Measurements from ENCODE around the gene FBXL15.

Gene FBXL15

DNA sequence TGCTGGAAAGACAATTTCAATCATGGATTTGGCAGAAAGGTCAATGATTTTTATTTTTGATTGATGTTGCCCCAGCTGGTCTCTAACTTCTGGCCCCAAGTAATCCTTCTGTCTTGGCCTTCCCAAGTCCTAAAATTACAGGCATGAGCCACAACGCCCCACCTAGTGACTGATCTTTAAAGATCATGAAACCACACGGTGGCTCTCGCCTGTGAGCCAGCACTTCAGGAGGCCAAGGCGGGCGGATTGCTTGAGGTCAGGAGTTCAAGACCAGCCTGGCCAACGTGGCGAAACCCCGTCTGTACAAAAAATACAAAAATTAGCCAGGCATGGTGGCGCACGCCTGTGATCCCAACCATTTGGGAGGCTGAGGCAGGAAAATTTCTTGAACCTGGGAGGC is 43.3 kb downstream of the FBXL15 start (continued):
- TF ChIP-seq ESRRG (CRISPR knock-in tag; IDR thresholded peaks at IDR 0.05) (no peak), ZFP3 (CRISPR knock-in tag; IDR thresholded peaks at IDR 0.05) (no peak), SNAI2 (CRISPR knock-in tag; IDR thresholded peaks at IDR 0.05) (no peak)

DNA sequence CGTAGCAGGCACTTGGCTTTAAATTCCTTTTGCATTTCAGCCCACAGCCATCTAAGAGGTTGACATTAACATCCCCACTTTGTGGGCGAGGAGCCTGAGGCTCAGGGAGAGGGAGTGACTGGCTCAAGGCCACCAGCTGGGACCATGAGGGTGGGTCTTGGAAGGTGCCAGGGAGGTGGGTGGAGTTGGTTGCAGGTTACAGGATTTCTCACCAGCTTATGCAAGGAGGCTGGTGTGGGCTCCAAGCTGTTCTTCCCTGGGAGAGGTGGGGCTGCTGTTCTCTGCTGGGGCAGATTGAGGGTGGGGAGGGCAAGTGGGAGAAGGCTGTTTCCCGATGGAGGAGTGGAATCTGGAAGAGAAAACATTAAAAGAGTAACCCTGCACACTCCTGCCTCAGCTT is 44.8 kb downstream of the FBXL15 start:
- TF ChIP-seq ZNF565 (CRISPR knock-in tag; conservative IDR thresholded peaks at IDR 0.05; ENCODE audit: low read depth) (no peak), ZFP30 (CRISPR knock-in tag; IDR thresholded peaks at IDR 0.05) (no peak)
- TF ChIP-seq, protein P1, sequence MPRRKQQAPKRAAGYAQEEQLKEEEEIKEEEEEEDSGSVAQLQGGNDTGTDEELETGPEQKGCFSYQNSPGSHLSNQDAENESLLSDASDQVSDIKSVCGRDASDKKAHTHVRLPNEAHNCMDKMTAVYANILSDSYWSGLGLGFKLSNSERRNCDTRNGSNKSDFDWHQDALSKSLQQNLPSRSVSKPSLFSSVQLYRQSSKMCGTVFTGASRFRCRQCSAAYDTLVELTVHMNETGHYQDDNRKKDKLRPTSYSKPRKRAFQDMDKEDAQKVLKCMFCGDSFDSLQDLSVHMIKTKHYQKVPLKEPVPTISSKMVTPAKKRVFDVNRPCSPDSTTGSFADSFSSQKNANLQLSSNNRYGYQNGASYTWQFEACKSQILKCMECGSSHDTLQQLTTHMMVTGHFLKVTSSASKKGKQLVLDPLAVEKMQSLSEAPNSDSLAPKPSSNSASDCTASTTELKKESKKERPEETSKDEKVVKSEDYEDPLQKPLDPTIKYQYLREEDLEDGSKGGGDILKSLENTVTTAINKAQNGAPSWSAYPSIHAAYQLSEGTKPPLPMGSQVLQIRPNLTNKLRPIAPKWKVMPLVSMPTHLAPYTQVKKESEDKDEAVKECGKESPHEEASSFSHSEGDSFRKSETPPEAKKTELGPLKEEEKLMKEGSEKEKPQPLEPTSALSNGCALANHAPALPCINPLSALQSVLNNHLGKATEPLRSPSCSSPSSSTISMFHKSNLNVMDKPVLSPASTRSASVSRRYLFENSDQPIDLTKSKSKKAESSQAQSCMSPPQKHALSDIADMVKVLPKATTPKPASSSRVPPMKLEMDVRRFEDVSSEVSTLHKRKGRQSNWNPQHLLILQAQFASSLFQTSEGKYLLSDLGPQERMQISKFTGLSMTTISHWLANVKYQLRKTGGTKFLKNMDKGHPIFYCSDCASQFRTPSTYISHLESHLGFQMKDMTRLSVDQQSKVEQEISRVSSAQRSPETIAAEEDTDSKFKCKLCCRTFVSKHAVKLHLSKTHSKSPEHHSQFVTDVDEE (CRISPR knock-in tag; IDR thresholded peaks at IDR 0.05) = no peak
- no peak for ATAC-seq

DNA sequence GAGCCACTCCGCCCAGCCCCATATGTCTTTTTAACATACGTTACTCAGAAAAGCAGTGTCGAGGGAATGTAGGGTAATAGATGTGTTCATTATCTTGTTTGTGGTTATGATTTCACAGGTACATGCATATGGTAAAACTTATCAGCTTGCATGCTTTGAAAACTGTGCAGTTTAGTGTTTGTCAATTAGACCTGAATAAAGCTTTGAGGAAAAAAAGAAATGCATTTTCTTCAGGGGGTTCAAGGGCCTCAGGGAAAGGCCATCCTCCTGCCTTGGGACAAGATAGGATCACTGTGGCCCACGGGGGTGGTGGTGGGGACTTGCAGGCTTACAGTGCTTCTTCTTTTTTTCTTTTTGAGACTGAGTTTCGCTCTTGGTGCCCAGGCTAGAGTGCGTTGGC is 46.7 kb downstream of the FBXL15 start:
- TF ChIP-seq ZNF70 (CRISPR knock-in tag; IDR thresholded peaks at IDR 0.05) (no peak), ISL1 (CRISPR knock-in tag; IDR thresholded peaks at IDR 0.05) (no peak), ZFP30 (CRISPR knock-in tag; IDR thresholded peaks at IDR 0.05) (no peak), OSR1 (CRISPR knock-in tag; IDR thresholded peaks at IDR 0.05) (no peak), ZNF8 (CRISPR knock-in tag; IDR thresholded peaks at IDR 0.05) (no peak), BACH2 (CRISPR knock-in tag; IDR thresholded peaks at IDR 0.05; ENCODE audit: borderline replicate concordance) (no peak), CSDC2 (CRISPR knock-in tag; IDR thresholded peaks at IDR 0.05) (no peak), GLIS3 (CRISPR knock-in tag; IDR thresholded peaks at IDR 0.05) (no peak), ESRRG (CRISPR knock-in tag; IDR thresholded peaks at IDR 0.05) (no peak), ARNTL (CRISPR knock-in tag; IDR thresholded peaks at IDR 0.05; ENCODE audit: borderline replicate concordance, low read depth) (no peak)
- TF ChIP-seq, protein P2, sequence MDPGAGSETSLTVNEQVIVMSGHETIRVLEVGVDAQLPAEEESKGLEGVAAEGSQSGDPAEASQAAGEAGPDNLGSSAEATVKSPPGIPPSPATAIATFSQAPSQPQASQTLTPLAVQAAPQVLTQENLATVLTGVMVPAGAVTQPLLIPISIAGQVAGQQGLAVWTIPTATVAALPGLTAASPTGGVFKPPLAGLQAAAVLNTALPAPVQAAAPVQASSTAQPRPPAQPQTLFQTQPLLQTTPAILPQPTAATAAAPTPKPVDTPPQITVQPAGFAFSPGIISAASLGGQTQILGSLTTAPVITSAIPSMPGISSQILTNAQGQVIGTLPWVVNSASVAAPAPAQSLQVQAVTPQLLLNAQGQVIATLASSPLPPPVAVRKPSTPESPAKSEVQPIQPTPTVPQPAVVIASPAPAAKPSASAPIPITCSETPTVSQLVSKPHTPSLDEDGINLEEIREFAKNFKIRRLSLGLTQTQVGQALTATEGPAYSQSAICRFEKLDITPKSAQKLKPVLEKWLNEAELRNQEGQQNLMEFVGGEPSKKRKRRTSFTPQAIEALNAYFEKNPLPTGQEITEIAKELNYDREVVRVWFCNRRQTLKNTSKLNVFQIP (CRISPR knock-in tag; IDR thresholded peaks at IDR 0.05; ENCODE audit: borderline replicate concordance, low read depth) = no peak
- TF ChIP-seq, protein P1 (CRISPR knock-in tag; IDR thresholded peaks at IDR 0.05) = no peak
- TF ChIP-seq, protein P3, sequence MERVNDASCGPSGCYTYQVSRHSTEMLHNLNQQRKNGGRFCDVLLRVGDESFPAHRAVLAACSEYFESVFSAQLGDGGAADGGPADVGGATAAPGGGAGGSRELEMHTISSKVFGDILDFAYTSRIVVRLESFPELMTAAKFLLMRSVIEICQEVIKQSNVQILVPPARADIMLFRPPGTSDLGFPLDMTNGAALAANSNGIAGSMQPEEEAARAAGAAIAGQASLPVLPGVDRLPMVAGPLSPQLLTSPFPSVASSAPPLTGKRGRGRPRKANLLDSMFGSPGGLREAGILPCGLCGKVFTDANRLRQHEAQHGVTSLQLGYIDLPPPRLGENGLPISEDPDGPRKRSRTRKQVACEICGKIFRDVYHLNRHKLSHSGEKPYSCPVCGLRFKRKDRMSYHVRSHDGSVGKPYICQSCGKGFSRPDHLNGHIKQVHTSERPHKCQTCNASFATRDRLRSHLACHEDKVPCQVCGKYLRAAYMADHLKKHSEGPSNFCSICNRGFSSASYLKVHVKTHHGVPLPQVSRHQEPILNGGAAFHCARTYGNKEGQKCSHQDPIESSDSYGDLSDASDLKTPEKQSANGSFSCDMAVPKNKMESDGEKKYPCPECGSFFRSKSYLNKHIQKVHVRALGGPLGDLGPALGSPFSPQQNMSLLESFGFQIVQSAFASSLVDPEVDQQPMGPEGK (CRISPR knock-in tag; IDR thresholded peaks at IDR 0.05; ENCODE audit: borderline replicate concordance) = no peak
- ATAC-seq = no peak

DNA sequence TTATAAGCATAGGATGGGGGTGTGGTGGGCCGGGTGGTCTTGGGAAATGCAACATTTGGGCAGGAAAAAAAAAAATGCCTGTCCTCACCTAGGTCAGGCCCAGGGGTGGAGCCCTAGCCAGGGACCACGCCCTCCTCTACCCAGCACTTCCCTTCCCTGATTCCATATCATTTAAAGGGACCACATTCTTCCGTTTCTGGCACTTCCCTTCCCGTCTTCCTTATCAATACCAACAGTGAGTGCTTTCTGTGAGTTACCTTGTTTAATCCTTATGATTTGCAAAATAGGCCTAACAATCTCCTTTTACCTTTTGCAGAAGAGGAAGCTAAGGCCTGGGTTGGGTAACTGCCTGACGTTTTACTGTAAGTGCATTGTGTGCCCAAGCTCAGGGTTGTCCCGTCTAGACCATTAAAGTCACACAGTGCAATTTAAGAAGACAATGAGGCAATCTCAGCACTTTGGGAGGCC is 47.4 kb downstream of the FBXL15 start:
- no peak for ATAC-seq
- TF ChIP-seq BACH2 (CRISPR knock-in tag; IDR thresholded peaks at IDR 0.05; ENCODE audit: borderline replicate concordance) (no peak), ISL1 (CRISPR knock-in tag; IDR thresholded peaks at IDR 0.05) (no peak), ARNTL (CRISPR knock-in tag; IDR thresholded peaks at IDR 0.05; ENCODE audit: borderline replicate concordance, low read depth) (no peak), PPARA (CRISPR knock-in tag; IDR thresholded peaks at IDR 0.05; ENCODE audit: borderline replicate concordance) (no peak), ESRRG (CRISPR knock-in tag; IDR thresholded peaks at IDR 0.05) (no peak), TCF4 (CRISPR knock-in tag; IDR thresholded peaks at IDR 0.05; ENCODE audit: borderline replicate concordance) (no peak), ZFP30 (CRISPR knock-in tag; IDR thresholded peaks at IDR 0.05) (no peak), CSDC2 (CRISPR knock-in tag; IDR thresholded peaks at IDR 0.05) (no peak), TOX (CRISPR knock-in tag; IDR thresholded peaks at IDR 0.05; ENCODE audit: borderline replicate concordance) (no peak), OSR1 (CRISPR knock-in tag; IDR thresholded peaks at IDR 0.05) (no peak), GLIS3 (CRISPR knock-in tag; IDR thresholded peaks at IDR 0.05) (no peak), ZNF8 (CRISPR knock-in tag; IDR thresholded peaks at IDR 0.05) (no peak)
- TF ChIP-seq, protein P2 (CRISPR knock-in tag; IDR thresholded peaks at IDR 0.05; ENCODE audit: borderline replicate concordance, low read depth) = no peak
- TF ChIP-seq, protein P1 (CRISPR knock-in tag; IDR thresholded peaks at IDR 0.05) = no peak

Data from SK-N-SH treated with all-trans-retinoic acid at 6 μM for 48 hours (cell line).